Fibroblast of lung (primary cell): ENCODE data around the gene TSC22D1.

Source experiments
- EZH2 ChIP-seq: IDR thresholded peaks from 2 replicates; pipeline ENCODE4 v1.5.1; 2012; ENCODE audit warnings: low read length, control low read depth, mild to moderate bottlenecking; ENCODE audit errors: missing control alignments
- TF ChIP-seq, protein P1 (sequence below), 2 donors: IDR thresholded peaks in 1 of 2; conservative IDR thresholded peaks in 1 of 2; 1 replicate in 1 of 2; 2 replicates in 1 of 2; pipeline ENCODE4 v1.5.1; 2011 to 2012; ENCODE audit warnings: low read length in 2 of 2, control low read depth in 1 of 2, inconsistent platforms in 1 of 2, low read depth in 1 of 2, mild to moderate bottlenecking in 1 of 2

- TF ChIP-seq, protein P1, sequence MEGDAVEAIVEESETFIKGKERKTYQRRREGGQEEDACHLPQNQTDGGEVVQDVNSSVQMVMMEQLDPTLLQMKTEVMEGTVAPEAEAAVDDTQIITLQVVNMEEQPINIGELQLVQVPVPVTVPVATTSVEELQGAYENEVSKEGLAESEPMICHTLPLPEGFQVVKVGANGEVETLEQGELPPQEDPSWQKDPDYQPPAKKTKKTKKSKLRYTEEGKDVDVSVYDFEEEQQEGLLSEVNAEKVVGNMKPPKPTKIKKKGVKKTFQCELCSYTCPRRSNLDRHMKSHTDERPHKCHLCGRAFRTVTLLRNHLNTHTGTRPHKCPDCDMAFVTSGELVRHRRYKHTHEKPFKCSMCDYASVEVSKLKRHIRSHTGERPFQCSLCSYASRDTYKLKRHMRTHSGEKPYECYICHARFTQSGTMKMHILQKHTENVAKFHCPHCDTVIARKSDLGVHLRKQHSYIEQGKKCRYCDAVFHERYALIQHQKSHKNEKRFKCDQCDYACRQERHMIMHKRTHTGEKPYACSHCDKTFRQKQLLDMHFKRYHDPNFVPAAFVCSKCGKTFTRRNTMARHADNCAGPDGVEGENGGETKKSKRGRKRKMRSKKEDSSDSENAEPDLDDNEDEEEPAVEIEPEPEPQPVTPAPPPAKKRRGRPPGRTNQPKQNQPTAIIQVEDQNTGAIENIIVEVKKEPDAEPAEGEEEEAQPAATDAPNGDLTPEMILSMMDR (conservative IDR thresholded peaks at IDR 0.05 in 1 of 2, IDR thresholded peaks at IDR 0.05 in 1 of 2; ENCODE audit: low read depth in 1 of 2, low read length in 2 of 2): no peak
- no peak for TF ChIP-seq EZH2
These were observed 173.2 kb downstream of the TSC22D1 start for GRCh38 chr13:44402899-44403445.
